Fibroblast of skin of scalp (primary cell): Measurements from ENCODE around the gene PRDX2.

ENCODE experiments used
- DNase-seq: peaks from one replicate; pipeline ENCODE4 v3.0.0-alpha.2; 2013

The PRDX2 gene

DNA sequence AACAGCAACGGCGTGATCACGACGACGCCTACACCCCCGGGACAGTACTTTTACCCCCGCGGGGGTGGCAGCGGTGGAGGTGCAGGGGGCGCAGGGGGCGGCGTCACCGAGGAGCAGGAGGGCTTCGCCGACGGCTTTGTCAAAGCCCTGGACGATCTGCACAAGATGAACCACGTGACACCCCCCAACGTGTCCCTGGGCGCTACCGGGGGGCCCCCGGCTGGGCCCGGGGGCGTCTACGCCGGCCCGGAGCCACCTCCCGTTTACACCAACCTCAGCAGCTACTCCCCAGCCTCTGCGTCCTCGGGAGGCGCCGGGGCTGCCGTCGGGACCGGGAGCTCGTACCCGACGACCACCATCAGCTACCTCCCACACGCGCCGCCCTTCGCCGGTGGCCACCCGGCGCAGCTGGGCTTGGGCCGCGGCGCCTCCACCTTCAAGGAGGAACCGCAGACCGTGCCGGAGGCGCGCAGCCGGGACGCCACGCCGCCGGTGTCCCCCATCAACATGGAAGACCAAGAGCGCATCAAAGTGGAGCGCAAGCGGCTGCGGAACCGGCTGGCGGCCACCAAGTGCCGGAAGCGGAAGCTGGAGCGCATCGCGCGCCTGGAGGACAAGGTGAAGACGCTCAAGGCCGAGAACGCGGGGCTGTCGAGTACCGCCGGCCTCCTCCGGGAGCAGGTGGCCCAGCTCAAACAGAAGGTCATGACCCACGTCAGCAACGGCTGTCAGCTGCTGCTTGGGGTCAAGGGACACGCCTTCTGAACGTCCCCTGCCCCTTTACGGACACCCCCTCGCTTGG, 9.3 kb downstream of the PRDX2 start:
- peak; percentile 52 for DNase-seq

DNA sequence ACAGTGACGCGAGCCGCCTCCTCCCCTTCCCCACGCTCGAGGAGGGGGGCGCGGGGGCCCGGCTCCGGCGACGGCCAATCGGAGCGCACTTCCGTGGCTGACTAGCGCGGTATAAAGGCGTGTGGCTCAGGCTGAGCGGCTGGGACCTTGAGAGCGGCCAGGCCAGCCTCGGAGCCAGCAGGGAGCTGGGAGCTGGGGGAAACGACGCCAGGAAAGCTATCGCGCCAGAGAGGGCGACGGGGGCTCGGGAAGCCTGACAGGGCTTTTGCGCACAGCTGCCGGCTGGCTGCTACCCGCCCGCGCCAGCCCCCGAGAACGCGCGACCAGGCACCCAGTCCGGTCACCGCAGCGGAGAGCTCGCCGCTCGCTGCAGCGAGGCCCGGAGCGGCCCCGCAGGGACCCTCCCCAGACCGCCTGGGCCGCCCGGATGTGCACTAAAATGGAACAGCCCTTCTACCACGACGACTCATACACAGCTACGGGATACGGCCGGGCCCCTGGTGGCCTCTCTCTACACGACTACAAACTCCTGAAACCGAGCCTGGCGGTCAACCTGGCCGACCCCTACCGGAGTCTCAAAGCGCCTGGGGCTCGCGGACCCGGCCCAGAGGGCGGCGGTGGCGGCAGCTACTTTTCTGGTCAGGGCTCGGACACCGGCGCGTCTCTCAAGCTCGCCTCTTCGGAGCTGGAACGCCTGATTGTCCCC, 10.1 kb downstream of the PRDX2 start, which contains the start of gene JUNB:
TSS of gene JUNB (plus strand) at position 142 of the 706 bp plus-strand sequence. CDS start at position 428, 286 bp downstream.
- DNase-seq: peak; percentile 98

DNA sequence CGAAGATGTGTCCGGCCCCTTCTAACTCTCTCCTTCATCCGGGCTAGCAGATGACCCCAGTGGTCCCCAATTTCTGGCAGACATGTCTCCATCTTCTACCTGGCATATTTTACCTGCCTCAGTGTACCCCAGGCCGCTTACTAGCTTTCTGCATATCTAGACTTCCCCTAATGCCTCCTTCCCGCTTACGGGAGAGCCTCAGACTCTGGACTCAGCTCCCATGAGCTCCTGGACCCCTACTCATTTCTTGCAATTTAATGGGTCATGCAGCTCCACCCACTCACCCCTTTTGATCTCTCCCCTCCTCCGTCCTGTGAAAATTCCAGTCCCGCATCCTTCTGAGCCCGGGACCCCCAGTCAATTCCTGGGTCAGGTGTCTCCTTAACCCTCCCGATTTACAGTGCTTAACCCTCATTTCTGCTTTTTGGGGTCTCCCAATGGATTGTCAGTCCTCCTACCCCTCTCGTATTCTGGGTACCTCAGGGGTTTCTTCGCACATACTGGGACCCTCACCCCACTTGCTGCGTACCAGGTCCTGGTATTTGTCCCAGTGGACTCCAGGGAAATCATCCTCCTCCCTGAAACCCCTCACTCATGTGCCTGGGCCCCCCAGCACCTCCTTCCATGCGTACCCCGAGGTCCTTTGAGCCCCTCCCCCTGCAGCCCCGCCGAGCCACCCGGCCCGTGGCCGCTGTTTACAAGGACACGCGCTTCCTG, 10.8 kb downstream of the PRDX2 start:
- no peak for DNase-seq

- DNase-seq: peak; percentile 98
Measured at GRCh38 chr19:12789904-12790619, 11.5 kb downstream of the PRDX2 start.

DNA sequence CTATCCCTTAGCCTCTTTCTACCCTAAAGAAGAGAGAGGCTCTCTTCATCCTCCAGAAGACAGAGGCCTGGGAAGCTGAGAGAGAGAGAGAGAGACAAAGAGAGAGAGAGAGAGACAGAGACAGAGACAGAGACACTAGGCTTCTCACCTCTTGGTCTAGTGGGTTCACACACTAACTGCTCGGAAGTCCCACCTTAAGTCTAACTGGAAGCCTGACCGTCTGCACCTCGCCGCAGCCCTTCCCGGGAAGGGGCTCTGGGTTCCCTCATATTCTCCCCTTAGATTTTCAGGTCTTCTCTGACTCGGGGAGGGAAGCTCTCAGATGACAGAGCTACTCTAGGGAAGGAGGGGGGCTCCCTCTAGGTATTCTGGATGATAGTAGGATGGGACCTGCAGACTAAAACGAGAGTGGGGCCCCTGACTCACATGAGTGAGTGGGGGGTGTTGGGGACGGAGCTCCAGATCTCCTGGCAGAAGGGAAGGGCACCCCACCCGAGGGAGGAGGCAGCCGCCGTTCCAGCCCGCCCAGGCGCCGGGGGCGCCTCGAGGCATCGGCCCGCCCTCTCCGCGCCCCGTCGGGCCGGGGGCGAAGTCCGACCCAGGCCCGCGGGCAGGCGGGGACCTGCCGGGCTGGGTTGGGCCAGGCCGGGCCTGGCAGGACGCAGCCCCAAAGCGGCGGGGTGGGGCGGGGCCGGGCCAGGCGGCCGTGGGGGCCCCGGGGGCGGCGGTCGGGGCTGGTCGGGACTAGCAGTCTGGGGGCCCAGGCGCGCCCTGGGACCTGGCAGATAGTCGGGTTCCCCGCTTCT, 12.3 kb downstream of the PRDX2 start:
- DNase-seq: no peak

GRCh38 chr19:12788682-12789097, 12.9 kb downstream of the PRDX2 start:
- DNase-seq: peak; percentile 83

- no peak for DNase-seq
Measured at GRCh38 chr19:12788042-12788681, 13.4 kb downstream of the PRDX2 start.

- DNase-seq: no peak
Measured at GRCh38 chr19:12787458-12787857, 14.1 kb downstream of the PRDX2 start.

DNA sequence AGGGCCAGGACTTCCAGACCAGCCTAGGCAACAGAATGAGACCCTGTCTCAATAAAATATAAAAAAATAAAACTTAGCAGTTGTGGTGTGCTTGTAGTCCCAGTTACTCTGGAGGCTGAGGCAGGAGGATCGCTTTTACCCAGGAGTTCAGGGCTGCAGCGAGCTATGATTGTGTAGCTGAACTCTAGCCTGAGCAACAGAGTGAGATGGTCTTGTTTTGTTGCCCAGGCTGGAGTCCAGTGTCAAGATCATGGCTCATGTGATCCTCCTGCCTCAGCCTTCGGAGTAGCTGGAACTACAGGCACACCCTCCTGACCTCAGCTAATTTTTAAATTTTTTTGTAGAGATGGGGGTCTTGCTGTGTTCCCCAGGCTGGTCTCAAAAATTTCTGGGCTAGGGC, 14.6 kb downstream of the PRDX2 start:
- DNase-seq: no peak

- DNase-seq: no peak
Measured at GRCh38 chr19:12786141-12786870, 15.3 kb downstream of the PRDX2 start.

DNA sequence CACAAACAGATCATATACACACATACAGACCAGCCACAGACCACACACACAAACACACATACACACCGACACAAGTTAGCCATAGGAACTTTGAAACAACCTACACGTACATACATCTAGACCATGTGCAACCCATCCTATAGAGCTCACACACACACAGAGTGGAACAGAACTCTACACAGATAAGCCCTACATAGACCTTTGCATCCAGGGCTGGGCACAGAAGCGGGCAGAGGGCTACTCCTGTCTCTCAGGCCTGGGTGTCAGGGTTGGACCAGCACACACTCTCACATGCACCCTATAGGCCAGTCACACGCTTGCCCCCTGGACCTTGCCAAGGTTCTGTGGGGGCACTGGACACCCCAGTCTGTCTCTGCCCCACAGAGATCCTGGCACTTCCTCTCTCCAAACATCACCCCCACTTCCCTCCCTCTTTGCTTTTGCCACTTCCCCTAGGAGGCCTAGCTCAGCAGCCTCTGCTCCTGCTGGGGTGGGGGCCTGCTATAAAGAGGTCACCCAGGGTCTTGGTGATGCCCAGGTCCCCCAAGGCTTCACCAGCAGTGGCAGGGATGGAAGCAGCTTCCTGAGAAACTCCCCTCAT, 16.1 kb downstream of the PRDX2 start:
- DNase-seq: no peak

GRCh38 chr19:12784871-12785430, 16.6 kb downstream of the PRDX2 start:
- peak; percentile 44 for DNase-seq

- DNase-seq: no peak
Measured at GRCh38 chr19:12784394-12784870, 17.2 kb downstream of the PRDX2 start.

DNA sequence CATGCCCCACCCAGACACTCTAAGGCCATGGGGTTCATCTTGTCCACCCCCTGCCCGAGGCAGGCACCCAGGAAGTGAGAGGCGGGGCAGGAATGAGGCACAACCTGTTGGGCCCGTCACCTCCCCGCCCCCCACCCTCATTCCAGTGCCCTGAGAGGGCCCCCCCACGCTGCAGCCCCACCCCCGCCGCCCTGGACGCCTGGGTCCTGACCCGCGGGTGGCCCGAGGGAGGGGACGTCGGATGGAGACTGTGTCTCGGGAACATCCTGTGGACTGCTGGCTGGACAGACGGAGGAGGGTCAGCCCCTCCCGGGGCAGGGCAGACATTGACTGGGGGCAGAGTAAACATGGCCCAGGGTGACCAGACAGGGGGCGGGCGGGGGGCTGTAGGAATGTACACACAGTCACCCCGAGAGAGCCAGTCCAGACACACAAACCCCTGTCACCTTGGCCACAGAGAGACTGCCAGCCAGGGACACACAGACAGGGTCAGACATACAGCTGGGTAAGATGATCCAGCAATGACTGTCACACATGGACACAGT, 17.7 kb downstream of the PRDX2 start:
- peak; percentile 47 for DNase-seq

- DNase-seq: peak; percentile 72
Measured at GRCh38 chr19:12783291-12783848, 18.2 kb downstream of the PRDX2 start.

- peak; percentile 91 for DNase-seq
Measured at GRCh38 chr19:12782424-12783290, 18.9 kb downstream of the PRDX2 start.

- no peak for DNase-seq
Measured at GRCh38 chr19:12782174-12782423, 19.5 kb downstream of the PRDX2 start.
